ENCODE data around the gene SPOUT1.
"Not testable (repeated sequence)": the region's sequence is repeated elsewhere in the genome, so short reads cannot be mapped to it uniquely, and the experiment has no call there.

The SPOUT1 gene

DNA sequence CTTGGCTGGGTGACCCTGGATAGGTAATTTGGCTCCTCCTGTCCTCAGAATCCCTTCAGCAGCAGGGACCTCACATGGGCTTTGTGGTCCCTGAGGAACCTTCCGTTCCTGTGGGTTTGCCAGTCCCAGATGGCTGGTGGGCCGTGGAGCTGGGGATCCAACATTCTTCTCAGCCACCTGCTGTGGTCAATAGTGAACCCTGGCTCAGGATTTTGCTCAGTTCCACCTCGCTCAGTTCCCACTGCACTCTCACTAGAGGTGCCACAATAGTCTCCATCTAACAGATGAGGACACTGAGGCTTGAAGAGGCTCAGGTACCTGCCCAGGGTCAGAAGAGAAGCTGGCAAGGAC is 17.1 kb upstream of the SPOUT1 start:
- Mint-ChIP-seq H3K27ac (no peak overlapping the region), H3K27me3 (no peaks in the 10 kb centered on the region), H3K4me3 (no peak overlapping the region), H3K9me3 (peaks cover 18% of the 10 kb centered on the region), H3K4me1 (ENCODE audit: low read depth) (no peaks in the 10 kb centered on the region), H3K36me3 (ENCODE audit: low read depth) (peaks cover 37% of the 10 kb centered on the region)

DNA sequence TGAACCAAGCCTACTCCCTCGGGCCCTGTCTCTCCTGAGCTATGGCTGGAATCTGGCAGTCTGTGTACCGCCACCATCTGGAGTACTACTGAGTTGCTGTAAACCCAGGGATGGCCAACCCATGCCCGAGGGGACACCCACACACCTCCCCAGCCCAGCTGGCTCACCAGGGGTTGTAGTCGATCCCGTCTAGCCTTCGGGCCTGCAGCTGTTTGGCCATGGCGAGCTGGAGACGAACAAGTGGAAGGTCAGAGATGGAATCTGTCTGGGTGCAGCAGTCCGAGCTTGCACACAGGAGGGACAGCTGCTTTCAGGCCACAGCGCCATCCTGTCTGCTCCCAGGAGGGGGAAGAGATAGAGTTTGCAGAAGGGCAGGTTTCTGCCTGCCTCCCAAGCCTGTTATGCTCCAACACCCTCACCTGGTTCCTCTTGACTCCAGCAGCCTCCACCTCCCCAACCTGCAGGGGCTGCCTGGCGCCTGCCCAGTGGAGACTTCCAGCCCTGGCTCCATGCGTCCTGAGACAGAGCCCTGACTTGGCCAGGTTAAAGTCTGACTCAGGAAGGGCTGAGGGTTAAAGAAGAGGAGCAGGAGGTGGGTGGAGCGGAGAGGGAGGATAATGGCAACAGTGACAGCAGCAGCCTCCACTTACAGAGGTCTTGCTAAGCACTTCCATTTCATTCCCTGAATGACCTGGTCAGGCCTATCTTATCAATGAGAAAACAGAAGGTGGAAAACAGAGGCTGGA is 15.8 kb upstream of the SPOUT1 start:
- Mint-ChIP-seq H3K27ac (no peak overlapping the region), H3K9me3 (peaks cover 5% of the 10 kb centered on the region), H3K4me1 (ENCODE audit: low read depth) (no peaks in the 10 kb centered on the region), H3K36me3 (ENCODE audit: low read depth) (peaks cover 24% of the 10 kb centered on the region), H3K27me3 (no peaks in the 10 kb centered on the region), H3K4me3 (no peak overlapping the region)

DNA sequence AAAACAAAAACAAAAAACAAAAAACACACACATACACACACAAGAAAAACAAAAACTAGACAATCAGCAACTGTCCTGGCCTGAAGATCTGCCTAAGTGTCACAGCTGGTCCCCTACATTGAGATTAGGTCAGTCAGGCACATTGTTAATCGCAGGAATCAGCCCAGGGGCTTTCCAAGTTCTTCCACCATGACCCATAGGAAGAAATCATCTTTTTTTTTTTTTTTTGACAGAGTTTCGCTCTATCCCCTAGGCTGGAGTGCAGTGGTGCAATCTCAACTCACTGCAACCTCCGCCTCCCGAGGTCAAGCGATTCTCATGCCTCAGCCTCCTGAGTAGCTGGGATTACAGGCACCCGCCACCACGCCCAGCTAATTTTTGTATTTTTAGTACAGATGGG is 13.6 kb upstream of the SPOUT1 start:
- H3K27ac Mint-ChIP-seq; H3K9me3 Mint-ChIP-seq; H3K27me3 Mint-ChIP-seq; H3K4me1 Mint-ChIP-seq (ENCODE audit: low read depth); H3K4me3 Mint-ChIP-seq: not testable (repeated sequence)
- peaks cover 19% of the 10 kb centered on the region for H3K36me3 Mint-ChIP-seq (ENCODE audit: low read depth)

DNA sequence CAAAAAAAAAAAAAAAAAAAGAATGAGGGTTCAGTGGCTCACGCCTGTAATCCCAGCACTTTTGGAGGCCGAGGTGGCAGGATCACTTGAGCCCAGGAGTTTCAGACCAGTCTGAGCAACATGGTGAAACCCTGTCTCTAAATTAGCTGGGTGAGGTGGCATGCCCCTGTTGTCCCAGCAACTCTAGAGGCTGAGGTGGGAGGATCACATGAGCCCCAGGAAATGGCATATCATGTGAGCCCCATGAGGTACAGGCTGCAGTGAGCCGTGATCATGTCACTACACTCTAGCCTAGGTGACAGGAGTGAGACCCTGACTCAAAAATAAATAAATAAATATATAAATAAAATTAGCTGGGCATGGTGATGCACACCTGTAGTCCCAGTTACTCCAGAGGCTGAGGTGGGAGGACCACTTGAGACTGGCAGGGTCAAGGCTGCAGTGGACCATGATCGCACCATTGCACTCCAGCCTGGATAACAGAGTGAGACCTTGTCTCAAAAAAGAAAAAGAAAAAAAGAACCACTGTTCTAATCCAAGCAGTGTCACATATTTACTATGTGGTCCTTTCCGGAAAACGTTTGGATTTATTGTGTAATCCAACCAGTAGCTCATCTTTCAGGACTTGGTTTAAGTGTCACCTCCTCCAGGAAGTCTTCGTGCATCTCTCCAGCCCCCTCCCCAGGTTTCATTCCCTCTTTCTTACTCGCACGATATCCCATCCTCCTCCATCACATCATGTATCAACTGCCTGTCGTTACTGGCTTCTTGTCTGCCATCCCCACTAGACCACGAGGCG is 12.3 kb upstream of the SPOUT1 start:
- no peaks in the 10 kb centered on the region for H3K4me1 Mint-ChIP-seq (ENCODE audit: low read depth)
- H3K27me3 Mint-ChIP-seq: no peaks in the 10 kb centered on the region
- H3K9me3 Mint-ChIP-seq: no peaks in the 10 kb centered on the region
- no peak overlapping the region for H3K27ac Mint-ChIP-seq
- no peak overlapping the region for H3K4me3 Mint-ChIP-seq
- peaks cover 18% of the 10 kb centered on the region for H3K36me3 Mint-ChIP-seq (ENCODE audit: low read depth)

DNA sequence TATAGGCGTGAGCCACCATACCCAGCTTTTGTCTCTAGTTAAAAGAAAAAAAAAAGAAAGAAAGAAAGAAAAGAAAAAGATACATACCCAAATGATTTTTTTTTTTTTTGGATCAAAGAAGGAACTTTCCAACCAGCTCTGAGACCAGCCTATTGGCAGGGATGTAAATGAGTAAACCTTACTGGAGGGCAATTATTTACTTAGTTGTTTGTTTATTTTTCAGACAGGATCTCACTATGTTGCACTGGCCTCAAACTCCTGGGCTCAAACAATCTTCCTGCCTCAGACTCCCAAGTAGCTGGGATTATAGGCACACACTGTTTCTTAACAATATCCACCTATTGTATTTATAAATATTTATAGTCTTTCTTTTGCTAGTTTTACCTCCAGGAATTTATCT is 10.9 kb upstream of the SPOUT1 start:
- Mint-ChIP-seq H3K27ac (no peak overlapping the region), H3K27me3 (no peaks in the 10 kb centered on the region), H3K4me1 (ENCODE audit: low read depth) (no peaks in the 10 kb centered on the region), H3K9me3 (no peaks in the 10 kb centered on the region), H3K36me3 (ENCODE audit: low read depth) (peaks cover 18% of the 10 kb centered on the region), H3K4me3 (no peak overlapping the region)

DNA sequence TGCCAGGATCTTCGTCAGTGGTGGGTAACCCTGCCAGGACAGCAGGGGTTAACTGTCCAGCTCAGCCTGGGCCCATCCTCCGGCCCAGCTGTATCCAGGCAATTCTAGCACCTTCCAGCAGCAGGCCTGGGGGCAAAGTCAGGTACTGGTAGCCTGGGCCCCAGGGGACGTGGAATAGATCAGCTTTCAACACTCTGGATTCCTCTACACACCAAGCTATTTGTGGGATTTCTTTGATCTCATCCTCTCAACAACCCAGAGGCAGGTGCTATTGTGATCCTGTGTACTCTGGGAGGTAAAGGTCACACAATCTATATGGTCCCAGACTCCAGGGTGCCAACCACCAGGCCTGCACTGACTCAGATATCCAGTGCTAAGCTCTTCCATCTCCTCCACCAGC is 8.7 kb upstream of the SPOUT1 start:
- Mint-ChIP-seq H3K4me1 (ENCODE audit: low read depth) (no peaks in the 10 kb centered on the region), H3K27me3 (no peaks in the 10 kb centered on the region), H3K4me3 (no peak overlapping the region), H3K36me3 (ENCODE audit: low read depth) (peaks cover 20% of the 10 kb centered on the region), H3K27ac (no peak overlapping the region), H3K9me3 (no peaks in the 10 kb centered on the region)

DNA sequence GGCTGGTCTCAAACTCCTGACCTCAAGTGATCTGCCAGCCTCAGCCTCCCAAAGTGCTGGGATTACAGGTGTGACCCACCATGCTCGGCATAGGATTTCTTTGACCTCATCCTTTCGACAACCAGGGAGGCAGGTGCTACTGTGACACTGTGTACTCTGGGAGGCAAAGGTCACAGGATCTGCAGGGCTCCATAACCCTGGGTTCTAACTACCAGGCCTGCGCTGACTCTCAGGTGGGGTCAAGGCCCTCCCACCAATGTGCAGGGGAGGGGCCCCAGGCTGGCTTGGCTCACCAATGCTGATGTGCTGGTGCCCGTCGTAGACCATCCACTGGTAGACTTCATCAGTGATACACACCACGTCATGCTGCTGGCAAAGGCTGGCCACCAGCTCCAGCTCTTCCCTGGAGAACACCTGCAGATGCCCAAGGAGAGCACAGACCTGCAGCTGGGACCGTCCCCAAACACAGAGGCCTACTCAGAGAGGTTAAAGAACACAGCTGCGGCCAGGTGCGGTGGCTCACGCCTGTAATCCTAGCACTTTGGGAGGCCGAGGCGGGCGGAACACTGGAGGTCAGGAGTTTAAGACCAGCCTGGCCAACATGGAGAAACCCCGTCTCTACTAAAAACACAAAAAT is 7.0 kb upstream of the SPOUT1 start:
- Mint-ChIP-seq H3K27me3 (no peaks in the 10 kb centered on the region), H3K27ac (no peak overlapping the region), H3K36me3 (ENCODE audit: low read depth) (peaks cover 22% of the 10 kb centered on the region), H3K4me1 (ENCODE audit: low read depth) (no peaks in the 10 kb centered on the region), H3K9me3 (no peaks in the 10 kb centered on the region), H3K4me3 (no peak overlapping the region)

DNA sequence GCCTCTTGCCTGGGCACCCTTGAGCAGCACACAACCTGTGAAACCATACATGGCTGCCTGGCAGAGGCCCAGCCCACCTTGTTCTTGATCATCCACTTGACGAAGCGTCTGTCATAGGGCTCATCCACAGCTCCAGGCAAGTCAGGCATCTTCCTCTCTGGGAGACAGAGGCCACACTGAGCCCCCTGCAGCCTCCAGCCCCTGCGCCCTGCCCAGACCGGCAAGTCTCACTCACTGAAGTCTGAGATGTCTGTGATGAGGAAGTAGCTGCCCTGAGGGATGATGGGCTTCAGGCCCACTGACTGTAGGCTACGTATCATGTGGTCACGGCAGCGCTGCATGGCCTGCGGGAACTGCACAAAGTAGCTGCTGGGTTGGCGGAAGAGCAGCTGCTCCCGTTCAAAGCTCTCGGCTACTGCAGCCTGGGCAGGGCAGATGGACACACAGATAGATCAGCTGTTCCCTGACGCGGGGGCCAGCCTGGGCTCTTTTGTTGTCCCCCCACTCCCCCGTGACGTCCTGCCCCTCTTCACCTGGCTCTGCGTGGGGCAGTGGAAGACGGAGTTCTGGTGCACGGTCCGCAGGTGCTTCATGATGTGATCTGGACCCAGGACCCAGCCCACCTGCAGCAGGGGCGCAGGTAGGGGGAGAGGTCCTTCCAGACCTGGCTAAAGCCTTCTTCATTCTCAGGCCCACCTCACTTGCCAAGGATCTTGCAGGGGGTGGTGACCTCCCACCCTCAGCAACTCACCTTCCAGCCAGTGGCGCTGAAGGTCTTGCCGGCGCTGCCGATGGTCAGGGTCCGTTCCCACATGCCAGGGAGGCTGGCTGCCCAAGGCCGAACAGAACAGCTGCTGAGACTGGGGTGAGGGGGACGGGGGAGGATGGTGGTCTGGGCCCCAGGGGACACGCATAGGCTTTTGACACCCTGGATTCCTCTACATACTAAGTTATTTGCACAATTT is 5.9 kb upstream of the SPOUT1 start:
- Mint-ChIP-seq H3K27me3 (no peaks in the 10 kb centered on the region), H3K4me3 (no peak overlapping the region), H3K9me3 (no peaks in the 10 kb centered on the region), H3K36me3 (ENCODE audit: low read depth) (peaks cover 22% of the 10 kb centered on the region), H3K4me1 (ENCODE audit: low read depth) (no peaks in the 10 kb centered on the region), H3K27ac (no peak overlapping the region)

DNA sequence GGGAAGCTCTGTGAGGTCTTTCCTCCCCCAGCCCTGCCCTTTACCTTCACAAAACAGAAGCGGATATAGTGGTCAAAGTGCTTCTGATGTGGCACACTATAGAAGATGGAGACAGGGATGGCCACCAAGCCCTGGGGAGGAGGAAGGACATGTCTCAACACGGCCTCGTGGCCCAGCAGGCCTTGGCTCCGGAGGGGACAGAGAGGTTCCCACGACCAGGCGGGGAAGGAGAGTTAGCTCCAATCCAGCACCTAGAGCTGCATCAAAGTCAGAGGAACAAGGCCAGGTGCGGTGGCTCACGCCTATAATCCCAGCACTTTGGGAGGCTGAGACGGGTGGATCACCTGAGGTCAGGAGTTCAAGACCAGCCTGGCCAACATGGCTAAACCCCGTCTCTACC is 4.1 kb upstream of the SPOUT1 start:
- H3K27me3 Mint-ChIP-seq: no peaks in the 10 kb centered on the region
- H3K4me3 Mint-ChIP-seq: no peak overlapping the region
- H3K4me1 Mint-ChIP-seq (ENCODE audit: low read depth): peaks cover 14% of the 10 kb centered on the region
- H3K9me3 Mint-ChIP-seq: no peaks in the 10 kb centered on the region
- H3K27ac Mint-ChIP-seq: no peak overlapping the region
- H3K36me3 Mint-ChIP-seq (ENCODE audit: low read depth): peaks cover 27% of the 10 kb centered on the region

DNA sequence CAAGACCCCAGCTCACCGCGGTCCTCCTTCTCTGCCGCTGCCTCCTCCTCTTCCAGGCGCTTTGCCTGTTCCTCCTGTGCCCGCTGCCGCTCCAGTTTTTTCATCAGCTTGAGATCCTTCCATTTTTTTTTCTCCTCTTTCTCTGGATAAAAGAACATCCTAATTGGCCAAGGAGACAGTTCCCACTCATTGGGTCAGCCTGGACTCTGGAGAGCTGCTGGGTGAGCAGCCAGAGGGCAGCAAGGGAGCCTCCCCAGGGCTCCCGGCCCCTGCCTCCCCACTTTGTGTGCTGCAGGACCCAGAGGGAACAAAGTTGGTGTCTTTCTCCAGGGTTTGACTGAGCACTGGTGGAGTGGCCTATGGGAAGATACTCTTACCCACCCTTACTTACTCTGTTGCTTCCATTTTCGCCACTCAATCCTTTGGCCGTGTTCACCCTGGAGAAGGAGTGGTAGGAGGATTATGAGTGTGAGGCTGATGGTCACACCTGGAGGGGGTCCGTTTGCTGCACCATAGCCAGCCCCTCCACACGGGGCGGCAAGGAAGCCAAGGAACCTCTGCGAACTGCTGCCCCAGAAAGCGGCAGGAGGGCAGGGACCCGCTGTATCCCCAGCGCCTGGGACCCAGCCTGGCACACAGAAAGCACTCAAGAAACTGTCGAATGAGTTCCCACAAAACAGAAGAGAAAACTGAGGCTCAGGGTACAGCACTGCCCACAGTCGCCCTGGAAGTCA is 708 bp downstream of the SPOUT1 start:
- Mint-ChIP-seq H3K36me3 (ENCODE audit: low read depth) (peaks cover 52% of the 10 kb centered on the region), H3K27ac (peak overlapping the region; percentile 94), H3K4me1 (ENCODE audit: low read depth) (peaks cover 26% of the 10 kb centered on the region), H3K4me3 (peak overlapping the region; percentile 97), H3K27me3 (no peaks in the 10 kb centered on the region), H3K9me3 (no peaks in the 10 kb centered on the region)

DNA sequence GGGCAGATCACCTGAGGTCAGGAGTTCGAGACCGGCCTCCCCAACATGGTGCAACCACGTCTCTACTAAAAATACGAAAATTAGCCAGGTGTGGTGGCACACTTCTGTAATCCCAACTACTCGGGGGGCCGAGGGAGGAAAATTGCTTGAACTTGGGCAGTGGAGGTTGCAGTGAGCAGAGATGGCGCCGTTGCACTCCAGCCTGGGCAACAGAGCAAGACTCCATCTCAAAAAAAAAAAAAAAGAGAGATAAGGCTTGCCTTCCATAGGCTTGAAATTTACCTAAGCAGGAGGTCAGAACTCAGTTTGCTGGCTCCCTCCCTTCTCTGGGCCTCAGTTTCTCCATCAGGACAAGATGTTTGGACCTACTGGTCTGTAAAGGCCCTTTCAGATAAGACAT is 1.3 kb downstream of the SPOUT1 start:
- Mint-ChIP-seq H3K4me1 (ENCODE audit: low read depth) (peaks cover 26% of the 10 kb centered on the region), H3K36me3 (ENCODE audit: low read depth) (peaks cover 54% of the 10 kb centered on the region), H3K27me3 (no peaks in the 10 kb centered on the region), H3K4me3 (peak overlapping the region; percentile 97), H3K27ac (peak overlapping the region; percentile 94), H3K9me3 (no peaks in the 10 kb centered on the region)

DNA sequence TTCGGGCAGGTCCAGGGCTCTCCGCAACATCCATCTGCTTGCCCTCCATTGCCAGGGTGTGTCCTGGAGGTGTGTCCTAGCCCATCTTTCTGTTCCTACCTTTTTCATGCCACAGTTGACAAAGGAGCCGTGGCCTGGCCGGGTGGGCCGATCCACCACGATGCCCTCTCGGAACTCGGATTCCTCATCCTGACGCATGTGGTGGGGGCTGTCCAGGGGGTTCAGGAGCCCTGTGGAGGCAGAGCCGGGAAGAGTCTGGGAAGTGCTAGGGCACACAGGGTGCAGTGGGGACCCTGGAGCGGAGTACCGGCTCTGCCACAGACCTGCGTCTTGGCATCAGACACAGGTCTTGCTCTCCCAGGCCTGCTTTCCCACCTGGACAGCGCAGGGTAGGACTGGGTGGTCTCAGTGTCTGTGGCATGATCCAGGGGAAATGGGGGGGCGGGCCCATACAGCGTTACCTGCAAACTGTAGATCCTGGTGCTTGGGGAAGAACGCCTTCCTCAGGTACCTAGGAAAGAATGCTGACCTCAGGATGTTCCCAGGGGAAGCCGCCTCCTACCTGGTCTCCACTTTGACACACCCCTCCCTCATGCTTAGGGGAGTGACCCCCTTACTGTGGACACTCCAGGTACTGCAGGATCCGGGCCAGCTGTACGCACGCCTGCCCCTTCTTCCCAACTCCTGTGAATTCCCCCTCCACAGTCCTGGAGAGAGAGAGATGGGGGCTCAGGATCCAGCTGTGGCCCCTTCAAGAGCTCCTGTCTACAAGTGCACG is 3.5 kb downstream of the SPOUT1 start:
- no peak overlapping the region for H3K27ac Mint-ChIP-seq

DNA sequence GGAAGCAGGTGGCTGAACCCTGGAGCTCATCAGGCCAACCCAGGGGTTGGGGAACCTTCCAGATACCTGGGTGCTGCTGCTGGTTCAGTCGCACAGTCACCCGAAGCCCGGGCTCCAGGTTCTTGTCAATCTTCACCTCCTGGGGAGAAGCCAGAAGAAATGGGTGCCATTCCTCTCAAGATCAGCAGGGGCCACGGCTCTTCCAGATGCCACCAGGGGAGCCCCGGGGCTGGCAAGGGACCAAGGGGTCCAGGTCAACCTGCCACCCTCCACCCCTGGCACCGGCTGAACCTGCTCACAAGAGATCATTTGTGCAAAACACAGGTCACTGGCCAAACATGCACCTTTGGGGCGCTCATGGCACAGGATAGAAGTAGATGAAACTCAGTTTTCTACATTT is 4.7 kb downstream of the SPOUT1 start:
- no peak overlapping the region for H3K27ac Mint-ChIP-seq
- H3K9me3 Mint-ChIP-seq: no peaks in the 10 kb centered on the region
- H3K36me3 Mint-ChIP-seq (ENCODE audit: low read depth): peaks cover 56% of the 10 kb centered on the region
- H3K4me1 Mint-ChIP-seq (ENCODE audit: low read depth): peaks cover 33% of the 10 kb centered on the region
- no peak overlapping the region for H3K4me3 Mint-ChIP-seq
- no peaks in the 10 kb centered on the region for H3K27me3 Mint-ChIP-seq

More for the DNA sequence above, 3.5 kb downstream of the SPOUT1 start:
- H3K4me1 Mint-ChIP-seq (ENCODE audit: low read depth): peaks cover 27% of the 10 kb centered on the region
- no peaks in the 10 kb centered on the region for H3K9me3 Mint-ChIP-seq
- no peaks in the 10 kb centered on the region for H3K27me3 Mint-ChIP-seq
- peaks cover 56% of the 10 kb centered on the region for H3K36me3 Mint-ChIP-seq (ENCODE audit: low read depth)
- H3K4me3 Mint-ChIP-seq: no peak overlapping the region

Data from stimulated activated naive CD8-positive, alpha-beta T cell treated with anti-CD3 and anti-CD28 coated beads, Interleukin-15, Interleukin-2, amounts not matched to agents 100 ng/mL and 50 ng/mL, for 24 hours (primary cell).